CD4-positive, alpha-beta T cell treated with Interleukin-4 for 4 hours (primary cell): ENCODE measurements around the gene NRP1.
"Not testable (repeated sequence)": the region's sequence is repeated elsewhere in the genome, so short reads cannot be mapped to it uniquely, and the experiment has no call there.

ENCODE experiments used
- DNase-seq: peaks from one replicate; pipeline ENCODE4 v3.0.0-alpha.2; 2020

Gene NRP1

DNA sequence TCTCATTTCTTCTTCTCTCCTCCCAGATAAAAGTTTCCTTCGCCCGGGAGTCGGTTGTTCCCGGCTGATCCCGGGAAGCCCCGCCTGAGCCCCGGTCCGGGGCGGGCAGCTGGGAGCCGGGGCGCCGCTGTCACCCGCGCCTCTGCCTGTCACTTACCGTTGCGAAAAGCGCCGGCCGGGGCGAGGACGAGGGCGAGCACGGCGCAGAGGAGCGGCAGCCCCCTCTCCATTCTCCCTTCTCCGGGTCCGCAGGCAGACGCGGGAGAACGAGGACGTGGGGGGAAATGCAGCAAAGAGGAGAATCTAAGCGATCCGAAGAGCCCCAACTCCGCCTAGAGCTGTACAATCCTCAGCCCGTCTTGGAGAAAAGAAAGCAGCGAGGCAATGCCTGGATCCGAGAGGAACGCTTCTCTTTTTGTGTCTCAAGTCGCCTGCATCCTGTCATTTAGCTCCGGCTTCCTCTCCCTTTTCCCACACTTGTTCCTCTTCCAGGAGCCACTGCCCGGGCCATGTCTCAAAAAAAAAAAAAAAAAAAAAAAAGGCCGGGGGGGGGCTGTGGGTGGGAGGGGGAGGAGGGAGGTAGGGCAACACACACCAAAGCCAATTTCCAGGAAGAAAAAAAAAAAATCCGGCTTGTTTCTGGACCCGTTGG, at the start of gene NRP1:
NRP1 (minus strand) TSS at position 515 of the 652 bp plus-strand sequence; CDS start at position 230, 285 bp downstream.
- DNase-seq: no peak

DNA sequence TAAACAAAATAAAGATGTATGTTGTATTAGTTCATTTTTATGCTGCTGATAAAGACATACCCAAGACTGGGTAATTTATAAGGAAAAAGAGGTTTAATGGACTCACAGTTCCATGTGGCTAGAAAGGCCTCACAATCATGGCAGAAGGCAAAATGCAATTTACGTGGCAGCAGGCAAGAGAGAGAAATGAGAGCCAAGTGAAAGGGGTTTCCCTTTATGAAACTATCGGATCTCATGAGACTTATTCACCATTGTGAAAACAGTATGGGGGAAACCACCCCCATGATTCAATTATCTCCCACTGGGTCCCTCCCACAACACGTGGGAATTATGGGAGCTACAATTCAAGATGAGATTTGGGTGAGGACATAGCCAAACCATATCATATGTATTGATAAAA, 49.7 kb upstream of the NRP1 start:
- not testable (repeated sequence) for DNase-seq

DNA sequence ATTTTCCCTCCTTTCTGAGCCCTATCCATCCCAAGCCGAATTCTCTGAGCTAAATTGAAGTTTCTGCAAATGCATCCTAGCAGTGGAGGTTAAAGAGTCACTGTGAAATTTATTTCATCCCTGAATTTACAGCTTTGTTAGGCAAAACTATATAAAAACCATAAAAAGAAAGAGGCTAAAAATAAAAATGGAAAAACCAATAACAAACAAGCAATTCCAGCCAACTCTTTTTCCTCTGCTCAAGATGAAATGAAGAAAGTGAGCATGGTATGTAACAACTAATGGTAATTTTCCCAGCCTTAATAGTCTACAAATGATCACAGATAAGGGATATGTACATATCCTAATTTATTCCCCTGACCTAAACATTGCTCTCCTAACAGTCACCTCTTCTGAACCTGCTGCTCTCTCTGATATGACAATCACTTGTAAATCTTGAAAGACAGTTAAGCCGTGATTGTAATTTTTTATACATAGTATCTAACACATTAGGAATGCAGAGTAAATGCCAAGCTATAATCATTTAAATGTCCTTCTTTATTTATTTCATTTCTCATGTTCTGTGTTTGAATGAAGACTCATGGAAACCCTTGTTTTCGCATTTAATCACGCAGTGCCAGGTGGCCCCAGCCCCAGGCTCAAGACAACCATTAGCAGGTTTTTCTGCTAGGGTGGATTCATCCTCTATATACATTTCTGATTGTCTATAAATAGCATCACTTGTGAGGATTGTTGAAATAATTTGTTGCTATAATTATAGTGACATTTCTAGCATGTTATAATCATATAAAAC, 48.6 kb upstream of the NRP1 start:
- DNase-seq: no peak

DNA sequence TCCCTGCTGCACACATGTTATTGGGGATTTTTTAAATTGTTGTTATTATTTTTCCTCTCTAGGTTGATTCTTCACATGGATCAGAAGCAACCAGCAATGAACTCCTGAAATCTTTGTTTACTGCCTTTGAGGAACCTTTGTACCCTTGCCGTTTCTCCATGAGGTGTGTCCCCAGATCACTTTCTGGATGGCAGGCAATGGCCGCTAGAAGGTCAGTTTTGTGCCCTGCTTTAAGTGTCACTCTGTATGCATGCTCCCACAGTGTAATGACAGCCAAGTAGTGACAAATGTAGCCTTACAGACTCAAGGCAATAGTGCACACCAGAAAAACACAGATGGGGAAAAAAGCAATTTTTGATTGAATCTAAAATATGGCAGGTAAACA, 47.7 kb upstream of the NRP1 start:
- no peak for DNase-seq

DNA sequence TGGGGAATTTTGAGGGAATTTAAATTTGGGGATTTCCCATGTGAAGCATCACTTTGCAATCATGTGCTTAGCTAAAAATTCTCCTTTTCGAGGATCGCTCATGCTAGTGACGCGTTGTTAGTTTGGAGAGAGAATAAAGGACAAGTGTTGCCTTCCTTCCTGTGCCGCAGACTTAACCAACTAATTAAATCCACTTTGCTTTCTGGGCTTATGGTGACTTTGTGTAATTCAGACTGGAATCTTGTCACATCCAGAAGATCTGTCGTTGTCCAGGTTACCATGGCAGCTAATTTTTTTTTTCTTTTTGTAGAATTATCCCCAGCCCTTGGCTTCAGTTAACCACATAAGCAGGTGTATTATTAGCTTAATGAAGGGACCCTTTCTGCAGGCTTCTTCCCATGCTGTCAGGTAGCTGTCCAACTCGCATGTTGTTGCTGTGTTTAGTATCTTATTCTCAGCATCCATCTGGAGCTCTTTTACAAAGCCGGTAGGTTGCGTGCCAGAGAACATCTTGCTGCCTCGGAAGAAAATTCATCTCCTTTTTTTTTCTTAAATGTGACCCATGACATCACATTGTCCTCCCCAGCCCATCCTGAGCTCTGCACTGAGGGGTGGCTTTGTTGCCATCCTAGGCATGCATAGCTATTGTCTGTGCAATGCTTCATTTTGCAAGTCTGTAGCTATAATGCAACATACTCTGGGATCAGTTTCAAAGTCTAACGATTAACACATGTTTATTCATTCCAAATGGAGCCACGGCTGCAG, 47.2 kb upstream of the NRP1 start:
- no peak for DNase-seq

DNA sequence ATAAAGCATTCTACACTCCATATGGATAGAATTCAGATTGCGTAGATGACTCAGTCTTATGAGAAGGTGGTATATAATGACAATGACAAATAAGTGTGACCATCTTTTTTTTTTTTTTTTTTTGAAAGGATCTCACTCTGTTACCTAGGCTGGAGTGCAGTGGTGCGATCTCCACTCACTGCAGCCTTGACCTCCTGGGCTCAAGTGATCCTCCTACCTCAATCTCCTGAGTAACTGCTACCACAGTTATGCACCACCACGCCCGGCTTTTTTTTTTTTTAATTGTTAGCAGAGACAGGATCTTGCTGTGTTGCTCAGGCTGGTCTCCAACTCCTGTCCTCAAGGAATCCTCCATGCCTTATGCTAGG, 43.2 kb upstream of the NRP1 start:
- no peak for DNase-seq

DNA sequence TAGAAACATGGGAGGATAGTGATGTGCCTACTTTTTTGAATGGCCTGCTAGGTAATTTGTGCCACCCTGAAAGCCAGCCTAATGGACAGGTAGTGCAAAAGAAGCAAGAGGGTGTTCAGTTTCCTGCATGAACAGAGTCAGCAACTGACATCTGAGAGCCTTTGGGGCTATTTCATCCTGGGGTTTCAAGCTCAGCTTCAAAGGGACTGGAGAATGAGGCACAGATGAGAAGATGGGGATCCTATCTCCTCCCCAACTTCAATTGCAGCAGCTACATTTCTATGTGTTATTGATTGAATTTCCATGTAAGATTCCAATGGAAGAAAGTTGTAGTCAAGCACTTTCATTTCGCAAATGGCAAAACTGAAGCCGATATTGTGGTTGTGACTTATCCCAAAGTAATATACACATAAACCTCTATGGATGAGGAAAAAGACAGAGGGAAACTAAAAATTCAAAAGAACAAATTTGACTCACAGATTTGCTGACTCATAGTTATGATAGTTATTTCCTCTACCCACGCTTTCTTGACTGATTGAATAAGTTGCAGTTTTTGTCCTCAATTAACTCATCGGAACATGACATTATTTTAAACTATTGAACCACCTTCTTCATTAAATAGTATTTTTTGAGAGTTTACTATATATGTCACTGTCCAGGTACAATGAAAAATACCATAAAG, 42.6 kb upstream of the NRP1 start:
- no peak for DNase-seq

DNA sequence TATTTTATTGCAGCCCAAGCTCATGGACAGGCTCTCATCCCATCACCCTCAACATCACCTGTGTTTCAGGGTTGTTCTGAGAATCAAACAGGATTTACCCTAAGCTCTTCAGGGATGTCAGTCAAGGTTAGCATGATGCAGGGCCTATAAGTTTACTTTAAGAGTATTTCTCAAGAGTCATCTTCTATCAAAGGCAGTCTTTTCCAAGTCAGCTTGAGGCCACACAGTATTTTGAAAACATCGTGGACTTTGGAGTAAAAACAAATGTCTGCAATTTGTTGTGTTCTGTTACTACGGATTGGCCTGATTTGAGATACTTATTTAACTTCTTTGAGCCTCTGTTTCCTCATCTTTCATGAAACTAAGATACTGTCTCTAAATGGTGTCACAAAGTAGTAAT, 42.0 kb upstream of the NRP1 start:
- no peak for DNase-seq

DNA sequence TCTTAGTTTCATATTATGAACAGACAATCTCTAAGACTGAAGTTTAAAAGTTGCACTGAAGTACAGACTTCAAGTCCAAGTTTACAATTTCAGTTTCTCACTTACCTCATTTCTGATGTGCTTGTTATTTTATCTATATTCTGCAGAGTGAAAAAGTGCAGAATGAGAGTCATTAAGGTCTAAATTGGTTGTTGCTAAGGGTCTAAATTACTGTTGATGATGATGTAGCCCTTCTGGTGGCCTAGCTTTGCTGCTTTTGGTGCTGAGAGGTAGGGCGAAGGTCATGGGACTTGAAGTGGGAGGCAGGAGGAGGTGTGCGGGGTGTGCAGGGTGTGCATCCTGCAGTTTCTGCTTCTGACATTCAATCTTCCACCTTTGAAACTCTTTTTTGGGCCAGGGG, 38.8 kb upstream of the NRP1 start:
- no peak for DNase-seq

DNA sequence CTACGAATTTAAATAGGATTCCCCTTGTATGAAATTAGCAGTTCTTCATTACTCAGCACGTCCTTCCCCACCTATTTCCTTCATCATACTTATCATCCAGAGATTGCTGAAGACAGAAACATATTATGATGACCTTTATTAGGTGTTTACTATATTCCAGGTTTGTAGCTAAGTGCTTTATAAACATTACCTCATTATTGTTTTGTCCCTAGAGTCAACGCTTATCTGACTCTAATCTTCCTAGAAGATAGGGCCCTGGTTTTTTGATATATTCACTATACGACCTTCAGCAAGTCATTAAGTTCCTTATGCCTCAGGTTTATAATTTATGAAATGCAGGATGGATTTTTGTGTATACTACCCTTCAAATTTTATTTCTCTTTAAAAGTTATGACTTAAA, 36.8 kb upstream of the NRP1 start:
- no peak for DNase-seq

DNA sequence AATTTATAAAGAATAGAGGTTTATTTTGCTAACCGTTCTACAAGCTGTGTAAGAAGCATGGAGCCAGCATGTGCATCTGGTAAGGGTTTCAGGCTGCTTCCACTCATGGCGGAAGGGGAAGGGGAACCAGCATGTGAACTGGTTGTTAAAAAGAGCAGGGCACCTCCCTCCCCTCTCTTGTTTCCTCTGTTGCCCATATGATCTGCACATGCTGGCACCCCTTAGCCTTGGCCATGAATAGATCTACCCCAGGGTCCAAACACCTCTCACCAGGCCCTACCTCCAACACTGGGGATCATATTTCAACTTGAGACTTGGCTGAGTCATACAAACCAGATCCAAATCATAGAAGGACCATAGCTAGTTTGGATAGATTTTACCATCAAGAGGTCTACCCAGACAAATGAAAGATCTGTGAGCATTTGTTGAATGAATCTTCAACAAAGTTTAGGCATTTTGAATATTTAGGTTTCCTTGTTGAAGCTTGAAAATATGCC, 36.0 kb upstream of the NRP1 start:
- no peak for DNase-seq

DNA sequence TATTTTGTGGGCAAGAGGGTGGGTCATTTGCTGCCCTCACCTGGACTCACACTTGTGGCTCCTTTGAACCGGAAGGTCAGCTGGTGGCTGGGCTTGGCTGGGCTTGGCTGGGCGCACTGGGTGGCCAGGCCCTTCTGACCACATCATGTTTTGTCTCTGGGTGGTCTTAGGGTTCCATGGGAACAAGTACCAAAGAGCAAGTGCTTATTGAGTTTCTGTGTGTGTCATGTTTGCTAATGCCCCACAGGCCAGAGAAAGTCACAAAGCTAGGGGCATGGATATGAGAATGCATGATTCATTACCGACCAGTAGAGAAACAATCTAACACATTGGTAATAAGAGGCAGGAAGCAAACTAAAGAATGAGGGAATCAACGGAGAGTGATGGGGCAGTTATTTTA, 33.6 kb upstream of the NRP1 start:
- DNase-seq: no peak

DNA sequence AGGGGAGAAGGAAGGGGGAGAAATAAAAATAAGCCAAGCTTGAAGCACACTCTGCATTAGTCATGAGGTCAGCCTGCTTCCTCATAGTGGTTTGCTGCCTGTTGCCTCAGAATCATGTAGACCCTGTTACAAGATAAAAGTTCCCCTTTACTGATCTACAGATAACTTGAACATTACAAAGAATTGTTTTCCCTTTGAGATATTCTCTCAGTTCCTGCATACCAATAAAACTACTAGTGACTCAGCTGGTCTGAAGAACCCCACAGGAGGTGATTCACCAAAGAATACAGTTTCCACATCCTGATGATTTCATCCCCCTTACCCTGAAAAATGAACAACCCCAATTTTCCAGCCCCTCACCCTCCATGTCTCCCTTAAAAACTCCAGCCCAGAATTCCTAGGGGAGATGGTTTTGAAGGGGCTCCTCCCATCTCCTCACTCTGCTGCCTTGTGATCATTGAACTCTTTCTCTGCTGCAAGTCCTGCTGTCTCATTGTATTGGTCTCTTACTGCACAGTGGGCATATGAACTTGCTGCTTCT, 31.5 kb upstream of the NRP1 start:
- DNase-seq: peak; percentile 15

DNA sequence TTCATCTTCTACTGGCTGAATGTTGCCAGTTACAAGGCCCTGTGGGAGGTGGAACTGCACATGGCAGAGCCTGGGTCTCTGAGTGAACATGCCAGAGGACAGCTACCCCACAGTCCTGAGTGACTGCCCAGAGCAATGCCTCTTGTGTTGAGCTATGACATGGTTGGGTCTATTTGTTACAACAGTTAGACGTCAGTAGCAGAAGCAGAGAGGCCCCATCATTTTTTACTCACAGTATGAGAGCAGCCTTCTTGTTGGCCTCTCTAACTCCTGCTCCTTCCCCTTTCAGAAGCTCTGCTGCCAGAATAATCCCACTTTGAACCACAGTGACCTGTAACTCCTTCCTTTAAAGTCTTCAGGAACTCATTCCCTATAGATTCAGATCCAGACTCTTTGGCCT, 30.8 kb upstream of the NRP1 start:
- DNase-seq: no peak

DNA sequence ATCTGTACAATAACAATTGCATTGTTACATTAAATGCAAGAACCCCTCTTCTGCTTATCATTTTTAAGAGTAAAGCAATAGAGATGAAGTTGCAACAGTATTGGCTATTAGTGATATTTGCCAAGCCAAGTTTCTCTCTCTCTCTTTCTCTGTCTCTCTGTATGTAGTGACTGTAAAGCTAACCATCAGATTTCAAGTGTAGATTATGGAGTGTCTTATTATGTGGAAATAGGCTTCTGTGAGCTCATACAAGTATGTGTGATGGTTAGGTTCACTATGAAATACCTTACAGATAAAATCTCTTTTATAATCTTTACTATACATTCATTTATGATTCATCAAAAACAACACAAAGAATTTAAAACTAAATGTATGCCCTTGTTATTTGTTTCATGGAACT, 28.6 kb upstream of the NRP1 start:
- DNase-seq: no peak

DNA sequence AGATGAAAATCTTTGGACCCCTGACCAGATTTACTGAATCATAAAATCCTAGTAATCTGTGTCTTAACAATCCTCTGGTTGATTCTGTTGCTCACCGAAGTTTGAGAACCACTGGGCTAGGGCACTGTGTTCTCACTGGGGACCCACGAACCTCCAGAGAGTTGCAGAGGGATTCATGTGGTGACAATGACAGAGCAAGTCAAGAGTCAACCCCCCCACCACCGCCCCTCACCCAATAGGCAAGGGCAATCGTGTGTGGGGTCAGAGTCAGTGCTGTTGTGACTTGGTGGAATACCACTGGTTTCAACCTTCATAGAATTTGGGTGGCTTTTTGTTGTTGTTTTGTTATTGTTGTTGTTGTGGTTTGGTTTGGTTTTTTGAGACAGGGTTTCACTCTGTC, 23.5 kb upstream of the NRP1 start:
- DNase-seq: no peak

DNA sequence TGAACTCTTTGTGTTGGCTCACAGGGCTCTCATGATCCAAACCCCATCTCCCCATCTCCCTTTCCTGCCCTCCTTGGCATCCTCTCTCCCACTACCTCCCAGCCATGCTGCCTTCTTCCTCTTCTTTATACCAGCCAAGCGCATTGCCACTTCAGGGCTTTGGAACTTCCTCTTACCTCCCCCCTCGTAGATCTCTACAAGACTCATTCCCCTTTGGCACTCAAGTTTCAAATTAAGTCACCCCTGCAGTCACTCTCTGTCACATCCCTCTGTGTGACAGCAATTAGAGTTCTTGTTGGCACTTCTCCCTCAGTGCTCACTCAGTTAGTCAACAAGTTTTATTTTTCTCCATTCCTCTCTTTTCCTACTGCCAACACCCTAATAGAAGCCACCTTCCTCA, 20.8 kb upstream of the NRP1 start:
- DNase-seq: no peak

DNA sequence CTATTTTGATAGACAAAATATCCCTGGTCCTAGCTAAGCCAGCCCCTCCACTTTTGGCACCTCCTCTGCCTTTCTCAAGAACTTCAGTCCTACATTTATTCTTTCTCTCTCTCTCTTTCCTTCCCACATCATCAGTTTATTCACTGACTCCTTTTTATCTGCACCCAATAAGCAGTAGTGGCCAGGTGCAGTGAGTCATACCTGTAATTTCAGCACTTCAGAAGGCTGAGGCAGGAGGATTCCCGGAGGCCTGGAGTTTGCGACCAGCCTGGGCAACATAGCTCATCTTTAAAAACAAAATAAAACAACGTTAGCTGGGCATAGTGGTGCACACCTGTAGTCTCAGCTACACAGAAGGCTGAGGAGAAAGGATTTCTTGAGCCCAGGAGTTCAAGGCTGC, 19.4 kb upstream of the NRP1 start:
- no peak for DNase-seq

DNA sequence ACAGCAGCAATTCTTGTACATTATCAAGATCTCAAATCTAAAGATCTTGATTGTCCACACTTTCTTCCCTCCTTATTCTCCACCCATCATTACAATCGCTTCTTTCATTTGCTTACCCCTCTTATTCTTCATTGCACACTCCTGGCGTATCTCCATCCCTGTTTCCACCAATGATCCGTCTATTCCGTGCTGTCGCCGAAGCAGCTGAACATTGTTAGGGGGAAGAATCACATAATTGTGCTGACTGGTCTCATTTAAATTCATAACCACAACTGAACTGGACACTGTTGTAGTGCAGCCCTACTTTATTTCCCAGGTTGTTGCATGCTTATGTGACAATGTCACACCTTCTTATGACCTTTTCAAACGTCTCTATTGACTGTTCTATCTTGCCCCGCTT, 18.9 kb upstream of the NRP1 start:
- no peak for DNase-seq

DNA sequence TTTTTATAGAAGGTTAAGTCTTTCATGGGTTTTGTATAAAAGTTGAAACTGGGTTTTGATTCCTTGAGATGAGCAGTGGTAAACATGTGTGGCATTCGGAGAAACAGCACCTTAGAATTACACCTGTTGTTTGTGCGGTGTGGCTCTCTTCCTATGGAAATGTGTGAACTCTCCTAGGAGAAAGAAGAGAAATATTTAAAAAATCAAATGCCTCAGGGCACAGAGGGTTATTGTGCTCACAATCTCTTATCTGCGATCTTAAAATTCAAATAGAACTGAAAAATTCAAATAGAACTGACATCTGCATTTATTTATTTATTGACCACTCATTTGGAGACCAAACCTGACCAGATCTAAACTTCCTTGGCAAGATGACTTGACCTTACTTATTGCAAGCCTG, 18.1 kb upstream of the NRP1 start:
- no peak for DNase-seq

DNA sequence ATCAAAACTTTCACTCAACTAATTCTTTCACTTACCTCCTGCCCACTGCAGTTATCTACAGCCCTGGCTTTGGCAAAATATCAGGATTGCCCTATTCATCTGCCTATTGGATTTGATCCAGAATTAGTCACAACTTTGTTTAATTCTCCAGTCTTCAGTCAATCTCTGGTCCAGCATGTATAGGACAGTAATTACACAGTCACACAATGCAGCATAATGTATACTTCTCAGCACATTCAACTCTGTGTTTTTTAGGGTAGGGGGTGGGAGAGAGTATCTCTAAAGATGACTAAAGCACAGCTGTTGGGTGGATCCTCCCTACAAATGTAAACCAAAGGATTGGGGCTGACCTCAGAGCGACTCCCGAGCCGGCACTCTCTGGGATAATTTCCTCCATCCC, 17.7 kb upstream of the NRP1 start:
- DNase-seq: no peak

DNA sequence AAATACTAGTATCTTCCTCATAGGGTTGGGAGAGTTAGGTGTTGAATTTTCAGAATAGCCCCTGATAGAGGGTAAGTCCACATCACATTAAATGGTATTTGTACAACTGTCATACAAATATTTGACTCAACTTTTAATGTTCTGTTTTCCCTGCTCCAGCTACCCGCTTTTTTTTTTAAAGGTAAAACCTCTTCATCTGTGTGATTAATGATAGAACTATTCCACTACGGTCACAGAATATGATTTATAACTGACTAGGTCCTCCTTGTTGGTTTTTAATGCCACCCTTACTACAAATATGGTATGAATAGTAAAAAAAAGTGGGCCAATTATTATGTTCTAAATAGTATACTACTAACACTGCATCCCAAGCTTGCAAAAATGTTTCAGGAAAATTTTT, 15.6 kb upstream of the NRP1 start:
- DNase-seq: no peak

DNA sequence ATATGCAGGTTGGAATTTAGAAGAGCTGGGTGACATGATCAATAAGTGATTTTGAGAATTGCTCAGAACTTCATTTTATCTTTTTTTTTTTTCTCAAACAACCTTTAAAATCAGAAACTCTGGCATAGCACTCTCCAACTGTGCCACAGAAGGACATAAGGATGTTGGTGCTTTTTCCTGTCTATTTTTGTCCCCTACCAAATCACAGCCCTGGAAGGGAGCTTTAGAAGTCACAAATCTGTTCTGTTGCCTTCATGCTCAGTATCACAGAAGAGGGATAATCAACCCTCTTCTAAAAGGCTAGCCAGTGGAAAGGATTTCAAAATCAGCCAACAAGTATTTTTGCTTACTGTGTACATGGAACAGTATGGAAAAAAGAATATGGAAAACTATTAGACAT, 14.8 kb upstream of the NRP1 start:
- DNase-seq: no peak
